OCI-LY7 (cell line): ENCODE data around the gene PTPRT. TPM values are rescaled to one million over a fixed set of nuclear protein-coding genes. Genes with fewer than 3 reads are reported as not detected.

Source experiments
- BruUV-seq: library from RNA; stranded (reverse); fragments of 400-500 nt; replicated peaks from 2 replicates; lab custom pipeline; 2021; lab: Mats Ljungman, UMichigan
- CTCF ChIA-PET: fragments of 300-600 bp; sonication (Branson Sonifier 250); formaldehyde crosslinking; loops from one replicate; lab custom pipeline; 2022; ENCODE audit warnings: antibody characterized with exemption; ENCODE audit not compliant: unreplicated experiment; lab: Charles Lee
- POLR2A ChIA-PET: fragments of 300-600 bp; sonication (Branson Sonifier 250); formaldehyde crosslinking; loops from one replicate; lab custom pipeline; 2022; ENCODE audit warnings: antibody characterized with exemption; lab: Charles Lee
- DNase-seq: peaks from one replicate; pipeline ENCODE4 v3.0.0-alpha.2; 2015; ENCODE audit warnings: low spot score
- H2AFZ ChIP-seq: fragments of 200-600 bp; sonication (generic), shearing (Covaris generic); 2 replicates; pipeline ENCODE4 v1.6.1; 2014; ENCODE audit warnings: mild to moderate bottlenecking, antibody characterized with exemption, low read length, moderate library complexity
- H3K27ac ChIP-seq: fragments of 200-600 bp; sonication (generic); 2 replicates; pipeline ENCODE4 v1.5.1; 2014; ENCODE audit warnings: mixed run types, low read depth, mild to moderate bottlenecking, moderate library complexity, low read length, inconsistent platforms; ENCODE audit not compliant: poor library complexity, severe bottlenecking
- H3K36me3 ChIP-seq: fragments of 200-600 bp; sonication (generic); 2 replicates; pipeline ENCODE4 v1.6.1; 2014; ENCODE audit warnings: mild to moderate bottlenecking, antibody characterized with exemption, low read length, moderate library complexity, mixed read lengths; ENCODE audit not compliant: insufficient read depth
- H3K4me1 ChIP-seq: fragments of 200-600 bp; sonication (generic); 2 replicates; pipeline ENCODE4 v1.5.1; 2014; ENCODE audit warnings: mild to moderate bottlenecking, low read length; ENCODE audit not compliant: insufficient read depth, poor library complexity, severe bottlenecking
- H3K4me2 ChIP-seq: fragments of 200-600 bp; sonication (generic); 2 replicates; pipeline ENCODE4 v1.6.1; 2014; ENCODE audit warnings: mild to moderate bottlenecking, low read length
- H3K4me3 ChIP-seq: fragments of 200-600 bp; sonication (generic); 2 replicates; pipeline ENCODE4 v1.5.1; 2014; ENCODE audit warnings: mild to moderate bottlenecking, low read depth, low read length; ENCODE audit not compliant: poor library complexity, severe bottlenecking
- H3K79me2 ChIP-seq: fragments of 200-600 bp; sonication (generic); 2 replicates; pipeline ENCODE4 v1.6.1; 2016; ENCODE audit warnings: low read depth, mild to moderate bottlenecking, low read length, moderate library complexity, mixed read lengths; ENCODE audit not compliant: insufficient read depth
- H3K9me2 ChIP-seq: fragments of 200-600 bp; sonication (generic); 2 replicates; pipeline ENCODE4 v1.6.1; 2016; ENCODE audit warnings: mild to moderate bottlenecking, low read length, mixed read lengths; ENCODE audit not compliant: insufficient read depth
- H3K9me3 ChIP-seq: fragments of 200-600 bp; sonication (generic); 2 replicates; pipeline ENCODE4 v1.6.1; 2014; ENCODE audit warnings: mild to moderate bottlenecking, mixed run types, low read length, mixed read lengths
- H4K20me1 ChIP-seq: fragments of 200-600 bp; sonication (generic); 2 replicates; pipeline ENCODE4 v1.6.1; 2014; ENCODE audit warnings: mild to moderate bottlenecking, antibody characterized with exemption, low read length, moderate library complexity, mixed read lengths; ENCODE audit not compliant: insufficient read depth
- CTCF ChIP-seq: fragments of 200-600 bp; sonication (generic); conservative IDR thresholded peaks from 2 replicates; pipeline ENCODE4 v1.5.1; 2014; ENCODE audit warnings: mild to moderate bottlenecking, antibody characterized with exemption, low read length, moderate library complexity, mixed read lengths
- EZH2phosphoT487 ChIP-seq: fragments of 200-600 bp; sonication (generic); IDR thresholded peaks from 2 replicates; pipeline ENCODE4 v1.6.1; 2018; ENCODE audit warnings: low read depth, borderline replicate concordance, mild to moderate bottlenecking, mixed run types, antibody characterized with exemption, low read length, moderate library complexity, mixed read lengths
- intact Hi-C: fragments of 100-400 bp; cut with micrococcal nuclease; formaldehyde crosslinking; loops from one replicate; pipeline ENCODE4 v1.10.0; 2022; ENCODE audit not compliant: unreplicated experiment
- total RNA-seq, 2 experiments: library from RNA; depleted of rRNA in 1 of 2; stranded (reverse); fragments of >200 nt in 1 of 2; shearing (Covaris generic) in 1 of 2; gene quantifications; 2 replicates each; pipeline ENCODE4 v1.2.3, GENCODE V29; 2014 to 2022

The PTPRT gene
- total RNA-seq, 2 experiments from 2014 or later: not detected

DNA sequence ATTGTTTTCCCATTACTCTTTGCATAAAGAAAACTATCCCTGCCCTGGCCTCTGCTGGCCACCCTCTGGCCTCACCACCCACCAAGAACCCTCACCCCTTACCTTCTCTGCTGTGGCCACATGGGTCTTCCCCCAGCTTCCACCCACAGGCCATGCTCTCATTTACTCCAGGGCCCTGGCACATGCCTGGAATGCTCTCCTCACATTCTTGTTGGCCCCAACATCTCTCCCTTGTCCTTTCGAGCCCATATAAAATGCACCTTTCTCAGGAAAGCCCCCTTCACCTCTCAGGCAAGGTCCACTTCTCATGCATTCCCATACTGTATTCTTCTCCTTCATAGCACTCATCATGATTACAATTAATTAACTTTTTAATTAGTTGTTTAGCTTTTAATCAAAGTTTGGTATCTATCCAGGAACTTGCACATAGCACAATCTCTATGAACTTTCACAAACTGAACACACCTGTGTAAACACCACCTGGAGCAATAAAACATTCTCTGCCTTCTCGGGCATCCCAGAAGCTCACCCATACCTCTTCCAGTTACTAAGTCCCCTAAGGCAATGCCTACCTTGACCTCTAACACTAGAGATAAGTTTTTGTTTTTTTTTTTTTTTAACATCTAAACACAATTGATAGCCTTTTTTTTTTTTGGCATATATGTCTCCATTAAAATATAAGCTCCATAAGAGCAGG lies 617.2 kb downstream of the PTPRT start:
- no peaks in the 10 kb centered on the region for H3K9me2 ChIP-seq
- H3K9me3 ChIP-seq: no peaks in the 10 kb centered on the region
- H3K79me2 ChIP-seq: no peaks in the 10 kb centered on the region
- no TSS peak for BruUV-seq
- CTCF ChIA-PET: no interaction called here
- H3K36me3 ChIP-seq: no peaks in the 10 kb centered on the region
- H3K4me2 ChIP-seq: no peak overlapping the region
- H4K20me1 ChIP-seq: no peaks in the 10 kb centered on the region
- H3K4me1 ChIP-seq: no peaks in the 10 kb centered on the region
- H2AFZ ChIP-seq: no peak overlapping the region
- TF ChIP-seq EZH2phosphoT487 (no peak), CTCF (no peak)
- POLR2A ChIA-PET: interaction anchor here (0.6 kb wide), 1 partner anchor 150 kb away, joined by 8 read pairs; no protein-coding TSS in a partner anchor
- H3K4me3 ChIP-seq: no peak overlapping the region
- DNase-seq: no peak
- no peak overlapping the region for H3K27ac ChIP-seq
- intact Hi-C loops: no loop called here

- no peak for TF ChIP-seq CTCF
- no peak for TF ChIP-seq EZH2phosphoT487
- no peaks in the 10 kb centered on the region for H3K4me1 ChIP-seq
- no peak for DNase-seq
- no peak overlapping the region for H3K27ac ChIP-seq
- H3K9me3 ChIP-seq: no peaks in the 10 kb centered on the region
- H3K36me3 ChIP-seq: no peaks in the 10 kb centered on the region
- no peak overlapping the region for H3K4me3 ChIP-seq
- POLR2A ChIA-PET: no interaction called here
- no peaks in the 10 kb centered on the region for H3K9me2 ChIP-seq
- CTCF ChIA-PET: no interaction called here
- no peaks in the 10 kb centered on the region for H3K79me2 ChIP-seq
- H2AFZ ChIP-seq: no peak overlapping the region
- intact Hi-C loops: no loop called here
- BruUV-seq: no TSS peak
- no peaks in the 10 kb centered on the region for H4K20me1 ChIP-seq
- no peak overlapping the region for H3K4me2 ChIP-seq
These were observed 622.3 kb downstream of the PTPRT start for GRCh38 chr20:42567409-42567808.

- Histone ChIP-seq H3K4me2 (no peak overlapping the region), H3K9me2 (no peaks in the 10 kb centered on the region), H3K79me2 (no peaks in the 10 kb centered on the region), H3K9me3 (no peaks in the 10 kb centered on the region), H3K36me3 (no peaks in the 10 kb centered on the region), H4K20me1 (no peaks in the 10 kb centered on the region), H3K4me1 (no peaks in the 10 kb centered on the region), H2AFZ (no peak overlapping the region), H3K27ac (no peak overlapping the region), H3K4me3 (no peak overlapping the region)
- DNase-seq: no peak
- BruUV-seq: no TSS peak
- POLR2A ChIA-PET: interaction anchor here (1.3 kb wide), 1 partner anchor 24 kb away, joined by 4 read pairs; no protein-coding TSS in a partner anchor
- no peak for TF ChIP-seq CTCF
- TF ChIP-seq EZH2phosphoT487: no peak
- intact Hi-C loops: no loop called here
- CTCF ChIA-PET: no interaction called here
These were observed 624.3 kb downstream of the PTPRT start for GRCh38 chr20:42565235-42565995.
